ENCODE results near the gene LCE1D.

- no peak for TF ChIP-seq POLR2A (IDR thresholded peaks at IDR 0.05; ENCODE audit: low read length)
- no peak for TF ChIP-seq GATA1 (IDR thresholded peaks at IDR 0.05; ENCODE audit: low read depth, low read length)
Measured at GRCh38 chr1:152836870-152837269, 40.3 kb downstream of the LCE1D start.

All from erythroblast (primary cell).